Measurements from ENCODE around the gene ATP4B.

DNA sequence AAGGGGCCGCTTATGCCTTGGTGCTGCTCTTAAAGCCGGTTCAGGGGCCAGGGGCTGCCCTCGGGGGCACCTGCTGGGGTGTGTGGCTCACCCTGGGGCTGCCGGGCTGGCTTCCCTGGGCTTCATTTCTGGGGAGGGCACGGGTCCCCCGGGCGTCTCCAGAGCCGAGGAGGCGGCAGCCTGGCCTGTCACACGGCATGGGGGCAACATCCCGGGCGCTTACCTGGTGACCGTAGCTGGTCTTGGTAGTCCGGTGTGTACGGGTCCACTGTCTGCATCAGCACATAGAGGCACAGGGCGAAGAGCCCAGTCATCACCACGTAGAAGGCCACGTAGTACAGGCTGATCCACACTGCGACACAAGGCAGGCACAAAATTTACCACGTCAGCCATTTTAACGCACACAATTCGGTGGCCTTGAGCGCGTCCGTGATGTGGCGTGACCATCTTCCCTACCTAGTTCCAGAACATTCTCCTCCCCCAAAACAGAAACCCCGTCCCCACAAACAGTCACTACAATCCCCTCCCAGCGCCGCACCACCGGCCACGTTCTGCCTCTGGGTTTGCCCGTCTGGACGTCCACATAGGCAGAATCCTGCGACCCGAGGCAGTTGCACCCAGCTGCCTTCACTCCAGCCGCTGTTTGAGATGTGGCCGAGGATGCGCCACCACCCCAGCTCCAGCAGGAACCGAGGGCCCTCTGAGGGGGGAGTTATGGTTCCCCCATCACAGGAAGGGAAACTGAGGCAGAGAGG lies 3.2 kb downstream of the ATP4B start:
- TF ChIP-seq, protein P1, sequence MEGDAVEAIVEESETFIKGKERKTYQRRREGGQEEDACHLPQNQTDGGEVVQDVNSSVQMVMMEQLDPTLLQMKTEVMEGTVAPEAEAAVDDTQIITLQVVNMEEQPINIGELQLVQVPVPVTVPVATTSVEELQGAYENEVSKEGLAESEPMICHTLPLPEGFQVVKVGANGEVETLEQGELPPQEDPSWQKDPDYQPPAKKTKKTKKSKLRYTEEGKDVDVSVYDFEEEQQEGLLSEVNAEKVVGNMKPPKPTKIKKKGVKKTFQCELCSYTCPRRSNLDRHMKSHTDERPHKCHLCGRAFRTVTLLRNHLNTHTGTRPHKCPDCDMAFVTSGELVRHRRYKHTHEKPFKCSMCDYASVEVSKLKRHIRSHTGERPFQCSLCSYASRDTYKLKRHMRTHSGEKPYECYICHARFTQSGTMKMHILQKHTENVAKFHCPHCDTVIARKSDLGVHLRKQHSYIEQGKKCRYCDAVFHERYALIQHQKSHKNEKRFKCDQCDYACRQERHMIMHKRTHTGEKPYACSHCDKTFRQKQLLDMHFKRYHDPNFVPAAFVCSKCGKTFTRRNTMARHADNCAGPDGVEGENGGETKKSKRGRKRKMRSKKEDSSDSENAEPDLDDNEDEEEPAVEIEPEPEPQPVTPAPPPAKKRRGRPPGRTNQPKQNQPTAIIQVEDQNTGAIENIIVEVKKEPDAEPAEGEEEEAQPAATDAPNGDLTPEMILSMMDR (IDR thresholded peaks at IDR 0.05), result no peak
- TF ChIP-seq POLR2A (IDR thresholded peaks at IDR 0.05) (no peak), EP300 (IDR thresholded peaks at IDR 0.05) (no peak)
